OCI-LY7 (cell line): ENCODE measurements around the gene CELF4.

Experiments used
- EZH2phosphoT487 ChIP-seq: fragments of 200-600 bp; sonication (generic); IDR thresholded peaks from 2 replicates; pipeline ENCODE4 v1.6.1; 2018; ENCODE audit warnings: low read depth, borderline replicate concordance, mild to moderate bottlenecking, mixed run types, antibody characterized with exemption, low read length, moderate library complexity, mixed read lengths
- TF ChIP-seq, protein P1 (sequence below): fragments of 200-600 bp; sonication (generic); conservative IDR thresholded peaks from 2 replicates; pipeline ENCODE4 v1.5.1; 2014; ENCODE audit warnings: mild to moderate bottlenecking, antibody characterized with exemption, low read length, moderate library complexity, mixed read lengths

DNA sequence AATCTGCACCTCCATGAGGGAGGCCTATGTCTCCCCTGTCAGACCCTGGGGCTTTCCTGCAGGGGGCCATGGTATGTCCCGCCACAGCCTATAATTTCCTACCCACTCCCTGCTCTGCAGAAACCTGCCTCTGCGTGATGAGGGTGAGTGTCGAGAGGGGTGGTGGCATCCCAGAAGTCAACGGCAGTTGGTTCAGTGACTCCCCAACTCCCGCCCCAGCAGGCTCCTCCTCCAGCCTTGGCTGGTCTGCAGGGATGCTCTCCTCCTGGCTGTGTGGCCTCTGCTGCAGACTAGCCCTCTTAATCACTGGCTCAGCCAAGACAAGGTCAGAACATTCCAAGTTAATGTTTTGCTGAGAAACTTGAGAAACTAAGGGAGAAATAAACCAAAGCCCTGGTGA lies 13.3 kb downstream of the CELF4 start:
- TF ChIP-seq, protein P1, sequence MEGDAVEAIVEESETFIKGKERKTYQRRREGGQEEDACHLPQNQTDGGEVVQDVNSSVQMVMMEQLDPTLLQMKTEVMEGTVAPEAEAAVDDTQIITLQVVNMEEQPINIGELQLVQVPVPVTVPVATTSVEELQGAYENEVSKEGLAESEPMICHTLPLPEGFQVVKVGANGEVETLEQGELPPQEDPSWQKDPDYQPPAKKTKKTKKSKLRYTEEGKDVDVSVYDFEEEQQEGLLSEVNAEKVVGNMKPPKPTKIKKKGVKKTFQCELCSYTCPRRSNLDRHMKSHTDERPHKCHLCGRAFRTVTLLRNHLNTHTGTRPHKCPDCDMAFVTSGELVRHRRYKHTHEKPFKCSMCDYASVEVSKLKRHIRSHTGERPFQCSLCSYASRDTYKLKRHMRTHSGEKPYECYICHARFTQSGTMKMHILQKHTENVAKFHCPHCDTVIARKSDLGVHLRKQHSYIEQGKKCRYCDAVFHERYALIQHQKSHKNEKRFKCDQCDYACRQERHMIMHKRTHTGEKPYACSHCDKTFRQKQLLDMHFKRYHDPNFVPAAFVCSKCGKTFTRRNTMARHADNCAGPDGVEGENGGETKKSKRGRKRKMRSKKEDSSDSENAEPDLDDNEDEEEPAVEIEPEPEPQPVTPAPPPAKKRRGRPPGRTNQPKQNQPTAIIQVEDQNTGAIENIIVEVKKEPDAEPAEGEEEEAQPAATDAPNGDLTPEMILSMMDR, result no peak
- TF ChIP-seq EZH2phosphoT487, result no peak
